Measurements from ENCODE around the gene IFI35. TPM values are rescaled to one million over a fixed set of nuclear protein-coding genes. Genes with fewer than 3 reads are reported as not detected.

Gene IFI35
- total RNA-seq, 1 experiment from 2014 or later: 98.6 TPM

DNA sequence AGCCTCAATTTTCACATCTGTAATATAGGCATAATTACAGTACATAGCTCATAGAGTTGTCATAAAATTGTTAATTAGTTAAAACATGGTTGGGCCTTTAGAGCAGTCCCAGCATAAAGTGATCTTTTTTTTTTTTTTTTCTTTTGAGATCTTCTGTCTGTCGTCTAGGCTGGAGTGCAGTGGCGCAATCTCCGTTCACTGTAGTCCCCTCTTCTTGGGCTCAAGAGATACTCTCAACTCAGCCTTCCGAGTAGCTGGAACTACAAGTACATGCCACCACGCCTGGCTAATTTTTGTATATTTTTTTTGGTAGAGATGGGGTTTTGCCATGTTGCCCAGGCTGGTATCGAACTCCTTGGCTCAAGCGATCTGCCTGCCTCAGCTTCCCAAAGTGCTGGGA lies 49.5 kb downstream of the IFI35 start:
- Mint-ChIP-seq H3K4me3 (ENCODE audit: low read depth, unreplicated experiment) (no peak overlapping the region), H3K36me3 (ENCODE audit: insufficient read depth, unreplicated experiment) (peaks cover 36% of the 10 kb centered on the region), H3K4me1 (ENCODE audit: low read depth, unreplicated experiment) (no peaks in the 10 kb centered on the region), H3K9me3 (ENCODE audit: low read depth, unreplicated experiment) (no peaks in the 10 kb centered on the region), H3K27me3 (ENCODE audit: unreplicated experiment) (no peaks in the 10 kb centered on the region), H3K27ac (ENCODE audit: unreplicated experiment) (no peak overlapping the region)
- no TSS peak for BruUV-seq (replicated peaks)
- CTCF ChIA-PET: interaction anchor here (0.9 kb wide), 1 partner anchor 11 kb away, joined by 3 read pairs; no protein-coding TSS in a partner anchor
- DNase-seq: no peak
- intact Hi-C loops (cut with micrococcal nuclease; ENCODE audit: unreplicated experiment): no loop called here
- TF ChIP-seq, protein P1, sequence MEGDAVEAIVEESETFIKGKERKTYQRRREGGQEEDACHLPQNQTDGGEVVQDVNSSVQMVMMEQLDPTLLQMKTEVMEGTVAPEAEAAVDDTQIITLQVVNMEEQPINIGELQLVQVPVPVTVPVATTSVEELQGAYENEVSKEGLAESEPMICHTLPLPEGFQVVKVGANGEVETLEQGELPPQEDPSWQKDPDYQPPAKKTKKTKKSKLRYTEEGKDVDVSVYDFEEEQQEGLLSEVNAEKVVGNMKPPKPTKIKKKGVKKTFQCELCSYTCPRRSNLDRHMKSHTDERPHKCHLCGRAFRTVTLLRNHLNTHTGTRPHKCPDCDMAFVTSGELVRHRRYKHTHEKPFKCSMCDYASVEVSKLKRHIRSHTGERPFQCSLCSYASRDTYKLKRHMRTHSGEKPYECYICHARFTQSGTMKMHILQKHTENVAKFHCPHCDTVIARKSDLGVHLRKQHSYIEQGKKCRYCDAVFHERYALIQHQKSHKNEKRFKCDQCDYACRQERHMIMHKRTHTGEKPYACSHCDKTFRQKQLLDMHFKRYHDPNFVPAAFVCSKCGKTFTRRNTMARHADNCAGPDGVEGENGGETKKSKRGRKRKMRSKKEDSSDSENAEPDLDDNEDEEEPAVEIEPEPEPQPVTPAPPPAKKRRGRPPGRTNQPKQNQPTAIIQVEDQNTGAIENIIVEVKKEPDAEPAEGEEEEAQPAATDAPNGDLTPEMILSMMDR (IDR thresholded peaks at IDR 0.05; ENCODE audit: unreplicated experiment): no peak

DNA sequence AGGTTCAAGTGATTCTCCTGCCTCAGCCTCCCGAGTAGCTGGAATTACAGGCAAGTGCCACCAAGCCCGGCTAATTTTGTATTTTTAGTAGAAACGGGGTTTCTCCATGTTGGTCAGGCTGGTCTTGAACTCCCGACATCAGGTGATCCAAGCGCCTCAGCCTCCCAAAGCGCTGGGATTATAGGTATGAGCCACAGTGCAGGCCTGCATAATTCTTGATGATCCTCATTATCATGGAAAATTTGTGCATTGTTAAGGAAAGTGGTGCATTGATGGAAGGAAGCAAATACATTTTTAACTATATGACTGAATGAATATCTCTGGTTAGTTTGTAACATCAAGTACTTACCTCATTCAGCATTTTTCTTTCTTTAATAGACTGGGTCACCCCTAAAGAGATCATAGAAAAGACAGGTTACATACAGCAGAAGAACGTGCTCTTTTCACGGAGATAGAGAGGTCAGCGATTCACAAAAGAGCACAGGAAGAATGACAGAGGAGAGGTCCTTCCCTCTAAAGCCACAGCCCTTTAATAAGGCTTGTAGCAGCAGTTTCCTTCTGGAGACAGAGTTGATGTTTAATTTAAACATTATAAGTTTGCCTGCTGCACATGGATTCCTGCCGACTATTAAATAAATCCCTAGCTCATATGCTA lies 56.5 kb downstream of the IFI35 start:
- no peak overlapping the region for H3K27ac Mint-ChIP-seq (ENCODE audit: unreplicated experiment)
- no TSS peak for BruUV-seq (replicated peaks)
- intact Hi-C loops (cut with micrococcal nuclease; ENCODE audit: unreplicated experiment): no loop called here
- TF ChIP-seq, protein P1 (IDR thresholded peaks at IDR 0.05; ENCODE audit: unreplicated experiment): no peak
- H3K4me3 Mint-ChIP-seq (ENCODE audit: low read depth, unreplicated experiment): no peak overlapping the region
- H3K27me3 Mint-ChIP-seq (ENCODE audit: unreplicated experiment): no peaks in the 10 kb centered on the region
- H3K9me3 Mint-ChIP-seq (ENCODE audit: low read depth, unreplicated experiment): no peaks in the 10 kb centered on the region
- CTCF ChIA-PET: no interaction called here
- no peaks in the 10 kb centered on the region for H3K4me1 Mint-ChIP-seq (ENCODE audit: low read depth, unreplicated experiment)
- DNase-seq: no peak
- H3K36me3 Mint-ChIP-seq (ENCODE audit: insufficient read depth, unreplicated experiment): peaks cover 24% of the 10 kb centered on the region

Other genes starting within 250 kb of the IFI35 start
- not detected in 2 replicates for gene RAMP2, start 245.6 kb upstream of the IFI35 start, total RNA-seq (2022)
- 93.9 and 101 TPM in 2 replicates for gene VPS25, start 233.3 kb upstream of the IFI35 start, total RNA-seq (2022)
- gene WNK4, start 226.2 kb upstream of the IFI35 start, total RNA-seq (2022): 0.33 and 0.73 TPM in 2 replicates
- gene COA3, start 208.1 kb upstream of the IFI35 start, total RNA-seq (2022): 98.8 and 99.9 TPM in 2 replicates
- gene CNTD1, start 207.9 kb upstream of the IFI35 start, total RNA-seq (2022): 0.54 TPM in 1 of 2 replicates, not detected in the other
- gene BECN1, start 182.5 kb upstream of the IFI35 start, total RNA-seq (2022): 141 and 144 TPM in 2 replicates
- 238 and 265 TPM in 2 replicates for gene PSME3, start 173.4 kb upstream of the IFI35 start, total RNA-seq (2022)
- gene AOC2, start 162.2 kb upstream of the IFI35 start, total RNA-seq (2022): 10.5 and 14.4 TPM in 2 replicates
- gene AOC3, start 155.6 kb upstream of the IFI35 start, total RNA-seq (2022): 3.5 and 7.4 TPM in 2 replicates
- gene G6PC1, start 106.0 kb upstream of the IFI35 start, total RNA-seq (2022): not detected in 2 replicates
- 93.7 and 96.6 TPM in 2 replicates for gene AARSD1, start 42.3 kb upstream of the IFI35 start, total RNA-seq (2022)
- gene PTGES3L, start 26.7 kb upstream of the IFI35 start, total RNA-seq (2022): 2.0 and 2.1 TPM in 2 replicates
- gene RUNDC1, start 26.2 kb upstream of the IFI35 start, total RNA-seq (2022): 32.8 and 35.4 TPM in 2 replicates
- gene RPL27, start 8.4 kb upstream of the IFI35 start, total RNA-seq (2022): 1,193 and 1,292 TPM in 2 replicates
- gene VAT1, start 15.6 kb downstream of the IFI35 start, total RNA-seq (2022): 149 and 156 TPM in 2 replicates
- 0.15 and 0.40 TPM in 2 replicates for gene RND2, start 18.4 kb downstream of the IFI35 start, total RNA-seq (2022)
- gene BRCA1, start 118.6 kb downstream of the IFI35 start, total RNA-seq (2022): 62.7 and 67.1 TPM in 2 replicates
- 89.0 and 101 TPM in 2 replicates for gene NBR1, start 164.4 kb downstream of the IFI35 start, total RNA-seq (2022)
- 3.4 and 5.2 TPM in 2 replicates for gene TMEM106A, start 205.1 kb downstream of the IFI35 start, total RNA-seq (2022)
- gene CCDC200, start 221.8 kb downstream of the IFI35 start, total RNA-seq (2022): not detected in 2 replicates
- 5,045 and 5,662 TPM in 2 replicates for gene RNU2-1, start 227.2 kb downstream of the IFI35 start, total RNA-seq (2022)

Measured in Calu3 (cell line).